GM21529 (cell line): ENCODE data around the gene BACH1.
A peak's percentile ranks its signal among the peaks of the same experiment; 100 is the strongest.

Source experiments
- ATAC-seq: cut with Tn5 transposase; IDR thresholded peaks from one replicate; pipeline ENCODE4 v1.9.1; 2021; ENCODE audit not compliant: unreplicated experiment

The BACH1 gene

DNA sequence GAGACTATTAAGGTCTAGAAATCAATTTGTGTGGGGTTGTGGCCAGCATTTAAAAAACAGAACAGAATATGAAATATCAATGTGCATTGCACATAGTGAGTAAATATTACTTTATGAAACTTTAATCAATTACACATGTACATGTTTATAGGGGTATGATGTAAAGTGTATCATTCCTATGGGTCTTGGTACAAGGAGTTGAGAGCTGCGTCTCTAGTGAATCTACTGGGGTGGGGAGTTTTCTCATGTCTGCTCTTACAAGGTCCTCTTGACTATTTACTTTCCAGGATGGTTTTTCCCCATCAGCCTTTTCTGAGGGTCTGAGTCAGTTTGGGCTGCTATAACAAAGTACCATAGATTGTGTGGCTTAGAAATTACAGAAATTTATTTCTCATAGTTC is 75.8 kb downstream of the BACH1 start:
- ATAC-seq = no peak

DNA sequence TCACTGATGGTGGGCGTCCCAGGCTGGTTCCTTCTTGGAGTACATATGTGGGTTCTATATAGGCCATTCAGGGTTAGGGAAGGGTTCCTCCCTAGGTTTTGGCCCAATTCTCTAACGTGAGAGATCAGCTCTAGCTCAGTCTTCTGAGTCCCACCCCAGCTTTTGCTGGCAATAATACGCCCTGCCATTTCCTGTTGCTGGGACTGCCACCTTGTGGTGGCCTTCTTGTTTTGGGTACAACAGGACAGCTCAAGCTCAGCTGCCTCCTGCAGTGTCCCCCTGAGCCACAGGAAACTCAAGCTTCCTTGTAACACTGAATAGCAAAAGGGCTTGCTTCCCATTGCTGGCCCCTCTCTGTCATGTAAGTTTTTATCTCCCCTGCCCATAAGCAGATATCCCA is 77.8 kb downstream of the BACH1 start:
- peak; percentile 72 for ATAC-seq

GRCh38 chr21:29377266-29377665 is 78.5 kb downstream of the BACH1 start:
- ATAC-seq = no peak

- no peak for ATAC-seq
Observed at GRCh38 chr21:29378832-29379231, 80.1 kb downstream of the BACH1 start.

- ATAC-seq = no peak
Observed at GRCh38 chr21:29379517-29380054, 80.9 kb downstream of the BACH1 start.

- no peak for ATAC-seq
Observed at GRCh38 chr21:29382030-29382654, 83.4 kb downstream of the BACH1 start.

- ATAC-seq = no peak
Observed at GRCh38 chr21:29384683-29385359, 86.1 kb downstream of the BACH1 start.

DNA sequence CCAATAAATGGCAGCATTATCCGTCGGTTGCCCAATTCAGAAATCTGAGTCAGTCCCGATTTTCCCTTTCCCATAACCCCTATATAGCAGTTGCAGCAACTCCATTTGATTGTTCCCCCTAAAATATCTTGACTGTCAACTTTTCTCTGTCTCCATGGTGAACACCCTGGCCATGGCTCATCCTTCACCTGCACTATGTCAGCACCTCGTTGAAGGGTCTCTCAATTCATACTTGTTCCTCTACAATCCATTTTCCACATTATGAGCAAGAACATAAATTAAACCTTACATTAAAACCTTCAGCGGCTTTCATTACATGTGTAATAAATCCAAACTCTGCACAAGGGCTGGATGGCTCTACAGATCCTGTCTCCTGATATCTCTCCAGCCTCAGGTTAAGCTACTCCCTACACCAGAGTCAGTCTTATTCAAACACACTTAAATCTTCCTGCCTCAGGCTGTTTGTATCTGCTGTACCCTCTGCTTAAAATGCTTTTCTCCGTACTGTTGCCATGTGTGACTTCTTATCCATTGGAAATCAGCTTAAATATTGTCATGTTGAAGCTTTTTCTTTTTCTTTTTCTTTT is 87.3 kb downstream of the BACH1 start:
- ATAC-seq = no peak

- no peak for ATAC-seq
Observed at GRCh38 chr21:29386803-29387202, 88.1 kb downstream of the BACH1 start.

- no peak for ATAC-seq
Observed at GRCh38 chr21:29387598-29387997, 88.9 kb downstream of the BACH1 start.

DNA sequence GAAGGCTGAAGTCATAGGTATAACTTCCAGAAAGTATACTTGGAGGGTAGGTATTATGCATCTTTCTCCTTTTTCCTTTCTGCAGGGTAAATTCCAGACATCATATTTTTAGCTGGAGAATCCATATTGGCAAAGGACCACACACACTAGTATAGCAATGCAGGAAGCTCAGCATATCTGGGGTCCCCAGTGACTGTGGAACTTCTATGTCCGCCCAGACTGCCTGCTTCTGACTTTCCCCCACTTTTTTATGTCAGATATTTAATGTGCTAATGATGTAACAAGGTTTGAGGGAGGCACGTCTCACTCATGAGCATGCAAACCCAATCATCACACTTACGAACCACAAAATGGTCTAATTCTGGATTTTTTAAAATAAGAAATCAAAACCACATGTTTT is 90.4 kb downstream of the BACH1 start:
- no peak for ATAC-seq

DNA sequence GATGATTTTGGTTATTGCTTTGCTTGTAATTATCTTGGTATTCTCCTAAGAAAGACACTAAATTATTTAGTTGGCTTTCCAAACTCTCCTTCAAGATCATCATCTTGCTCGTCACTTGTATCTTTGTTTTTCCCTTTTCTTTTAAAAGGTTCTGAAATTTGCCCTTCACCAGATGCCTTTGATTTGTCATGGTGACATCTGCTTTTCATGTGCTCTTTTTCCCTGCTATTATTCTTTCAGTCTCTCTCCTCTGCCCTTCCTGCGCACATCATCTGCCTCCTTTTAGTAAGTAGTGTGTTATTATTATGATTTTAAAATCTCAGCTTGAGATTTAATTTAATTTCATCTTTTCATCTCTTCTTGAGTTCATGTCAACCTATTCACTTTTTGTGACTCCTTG is 92.1 kb downstream of the BACH1 start:
- ATAC-seq = no peak

- no peak for ATAC-seq
Observed at GRCh38 chr21:29394051-29394450, 95.3 kb downstream of the BACH1 start.
